DMS 273 (cell line): ENCODE results near the gene FSTL4.

Experiments
- DNase-seq: peaks from one replicate; lab custom pipeline; 2025; ENCODE audit not compliant: unreplicated experiment; lab: John Stamatoyannopoulos, UW

FSTL4 gene

DNA sequence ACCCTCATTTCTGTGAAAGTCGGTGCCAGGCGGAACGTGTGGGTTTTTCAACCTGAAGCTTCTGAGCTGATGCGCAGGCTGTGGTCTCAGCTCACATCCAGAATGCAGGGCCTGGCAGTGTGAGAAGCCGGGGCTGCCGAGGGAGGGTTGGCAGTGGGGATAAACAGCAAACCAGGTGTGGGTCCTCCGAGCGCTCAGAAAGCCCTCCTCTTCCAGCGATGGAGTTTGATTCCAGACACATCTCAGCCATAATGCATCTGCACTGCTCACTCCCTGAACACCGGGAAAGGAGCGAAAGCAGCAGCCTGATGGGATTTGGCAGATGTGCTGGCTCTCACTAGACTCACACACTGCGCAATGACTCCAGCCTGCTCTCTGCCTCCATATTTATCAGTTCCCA lies 280.4 kb downstream of the FSTL4 start:
- no peak for DNase-seq

DNA sequence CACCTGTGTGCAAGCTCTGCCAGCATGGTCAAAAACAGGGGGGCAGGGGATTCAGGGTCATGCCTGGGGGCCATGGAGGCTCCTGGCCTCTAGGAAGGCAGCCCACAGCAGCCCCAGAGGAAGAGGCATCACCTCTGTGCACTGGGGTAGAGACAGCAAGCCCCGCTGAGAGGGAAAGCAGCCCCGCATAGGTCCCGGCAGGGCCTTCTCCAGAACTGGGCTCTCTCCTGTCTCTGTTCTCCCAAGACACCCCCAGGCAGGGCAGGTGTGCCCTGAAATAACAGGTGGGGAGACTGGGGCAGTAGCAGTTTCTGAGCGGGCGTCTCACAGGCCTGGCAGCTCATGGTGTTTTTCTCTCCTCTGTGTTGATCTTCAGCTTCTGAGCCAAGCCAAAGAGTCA lies 281.4 kb downstream of the FSTL4 start:
- no peak for DNase-seq

DNA sequence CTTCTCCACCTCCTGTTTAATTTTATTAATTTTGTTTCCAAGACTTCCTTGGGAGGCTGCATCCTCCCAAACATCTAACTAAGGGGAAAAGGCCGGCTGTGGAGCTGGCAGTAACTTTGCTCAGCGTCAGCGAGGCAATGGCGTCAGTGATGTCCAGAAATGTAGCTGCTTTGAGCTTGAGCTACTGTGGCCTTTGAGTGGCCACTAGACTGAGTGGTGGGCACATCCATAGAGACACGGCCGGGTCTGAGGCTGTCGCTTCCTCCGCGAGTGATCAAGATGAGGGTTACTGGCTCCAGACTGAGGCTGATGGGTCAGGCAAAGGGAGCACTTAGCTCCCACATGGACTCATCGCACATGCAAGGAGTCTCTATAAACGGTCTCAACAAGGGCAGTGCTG lies 283.5 kb downstream of the FSTL4 start:
- DNase-seq = no peak

DNA sequence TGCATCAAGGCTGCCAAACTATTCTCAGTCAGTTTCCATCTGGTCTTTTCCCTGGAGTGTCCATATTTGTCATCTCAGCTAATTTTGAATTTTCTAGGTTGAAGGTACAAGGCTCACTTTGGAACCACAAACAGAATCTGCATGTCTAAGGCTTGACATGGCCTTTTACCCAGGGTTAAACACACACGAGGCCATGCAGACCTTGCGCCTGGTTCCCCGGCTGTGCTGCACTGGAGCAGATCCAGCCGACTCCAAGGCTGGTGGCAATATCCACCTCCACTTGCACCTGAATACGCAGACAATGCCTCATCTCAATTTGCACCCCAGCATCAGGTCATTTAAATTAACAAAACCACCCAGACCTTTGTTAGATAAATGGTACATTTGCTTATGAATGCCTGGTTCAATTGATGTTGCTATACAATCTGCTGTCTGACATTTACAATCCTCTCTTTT lies 284.4 kb downstream of the FSTL4 start:
- DNase-seq = no peak

DNA sequence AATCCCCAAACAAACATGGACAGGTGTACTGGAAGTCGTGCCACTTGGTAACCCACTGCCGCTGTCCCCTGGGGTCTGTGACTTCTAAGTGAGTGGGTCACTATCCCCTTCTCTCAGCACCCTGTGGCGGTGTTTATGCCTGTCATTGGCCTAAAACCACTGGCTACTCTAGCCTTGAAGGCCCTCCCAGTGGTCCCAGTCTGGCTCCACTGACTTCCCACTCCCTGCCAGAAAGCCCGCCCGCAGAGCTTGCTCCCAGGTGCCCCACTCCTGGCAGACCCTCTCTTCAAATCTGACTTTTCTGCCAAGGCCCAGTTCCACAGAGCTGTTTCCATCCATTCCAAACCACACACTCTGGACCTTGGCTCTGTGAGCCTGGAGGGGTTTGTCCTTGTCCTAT lies 286.0 kb downstream of the FSTL4 start:
- no peak for DNase-seq

DNA sequence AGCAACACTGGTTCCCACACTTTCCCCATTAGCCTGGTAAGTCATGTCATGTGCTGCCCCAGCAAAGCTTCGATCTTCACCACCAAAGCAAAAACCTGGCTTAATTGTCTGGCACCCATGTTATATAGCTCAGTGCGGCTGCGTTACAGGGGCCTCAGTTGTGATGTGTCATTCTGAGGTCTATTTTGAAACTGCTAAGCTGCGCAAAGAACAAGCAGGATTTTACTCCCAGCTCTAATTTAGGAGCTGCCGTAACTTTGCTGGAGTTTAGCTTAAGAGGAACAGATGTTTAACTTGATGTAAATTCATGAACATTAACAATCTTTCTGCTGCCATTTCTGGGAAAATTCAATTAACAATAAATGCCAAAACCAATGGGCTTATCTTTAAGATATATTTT lies 286.5 kb downstream of the FSTL4 start:
- no peak for DNase-seq

DNA sequence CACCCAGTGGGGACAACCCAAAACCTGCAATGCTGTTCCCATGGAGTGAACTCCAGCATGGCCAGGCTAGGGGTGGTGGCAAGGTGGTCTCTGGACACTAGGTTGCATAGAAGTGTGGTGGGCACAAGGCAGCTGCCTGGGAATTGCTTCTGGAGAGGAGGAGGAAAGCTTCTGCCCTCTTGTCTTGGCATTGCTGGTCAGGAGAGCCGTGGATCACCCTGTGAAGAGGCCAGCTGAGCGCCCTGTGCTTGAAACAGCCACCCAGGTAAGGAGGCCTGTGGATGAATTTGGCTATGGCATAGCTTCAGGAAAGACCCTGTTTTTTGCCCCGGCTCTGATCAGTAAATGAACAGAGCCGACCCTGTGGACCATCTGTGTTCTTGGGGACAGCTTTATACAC lies 287.4 kb downstream of the FSTL4 start:
- no peak for DNase-seq

DNA sequence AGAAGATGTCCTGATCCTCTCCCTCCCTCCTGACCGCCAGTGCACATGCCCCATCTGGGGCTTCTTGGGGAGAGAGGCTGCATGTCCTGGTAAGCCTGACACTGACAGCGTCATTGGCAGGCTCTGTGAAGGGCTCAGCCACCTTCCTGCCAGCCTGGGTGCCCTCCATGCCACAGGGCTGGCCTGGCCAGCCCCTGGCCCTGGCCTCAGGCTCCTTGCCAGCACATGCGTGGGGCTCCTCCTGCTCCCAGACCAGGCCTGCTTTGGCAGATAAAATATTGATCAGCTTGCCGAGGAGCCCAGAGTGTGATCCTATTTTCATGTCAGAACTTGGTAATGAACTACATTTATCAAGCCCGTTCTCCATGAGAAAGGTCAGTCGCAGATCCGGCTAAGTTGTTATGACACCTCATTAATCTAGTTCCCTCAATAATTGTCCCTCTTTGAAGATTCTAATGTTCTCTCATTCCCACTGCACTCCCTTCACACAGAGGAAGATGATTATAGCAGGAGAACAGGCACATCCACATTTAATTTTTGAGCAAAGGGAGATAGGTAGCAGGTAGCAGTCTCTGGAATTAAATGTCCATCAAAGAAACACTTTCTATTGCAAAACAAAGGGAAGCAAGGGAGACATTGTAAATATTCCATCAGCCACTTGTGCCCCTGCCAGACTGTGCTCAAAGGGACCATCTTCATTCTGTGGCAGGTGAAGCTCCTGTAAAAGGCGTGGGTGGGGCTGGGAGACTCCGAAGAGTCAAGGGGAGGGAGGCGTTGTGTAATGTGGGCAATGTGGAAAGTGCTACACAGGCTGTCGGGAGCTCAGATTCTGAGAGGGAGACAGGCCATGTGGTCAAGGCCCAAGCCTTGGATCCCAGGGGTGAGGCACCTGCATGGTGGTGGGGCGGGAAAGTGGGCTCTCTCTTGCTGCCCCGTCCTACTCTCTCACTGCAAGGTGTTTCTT lies 288.6 kb downstream of the FSTL4 start:
- DNase-seq = no peak

DNA sequence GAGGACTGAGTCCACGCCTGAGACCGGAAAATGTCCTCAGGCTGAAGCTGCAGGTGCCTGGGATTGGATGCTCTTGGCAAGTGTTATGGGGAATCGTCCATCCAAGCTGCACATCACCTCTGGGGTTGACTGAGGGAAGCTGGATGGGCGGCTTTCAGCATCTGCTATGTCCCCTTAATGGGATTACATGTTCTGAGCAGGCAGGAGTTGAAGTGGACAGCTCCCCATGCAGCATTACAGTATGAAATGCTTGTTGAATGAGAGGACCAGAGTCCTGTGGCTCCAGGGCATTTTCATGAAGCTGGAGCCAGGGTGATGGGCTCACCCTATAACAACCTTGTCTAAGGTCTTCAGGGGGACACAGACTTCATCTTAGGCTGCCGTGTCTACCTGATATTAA lies 289.6 kb downstream of the FSTL4 start:
- DNase-seq = no peak

DNA sequence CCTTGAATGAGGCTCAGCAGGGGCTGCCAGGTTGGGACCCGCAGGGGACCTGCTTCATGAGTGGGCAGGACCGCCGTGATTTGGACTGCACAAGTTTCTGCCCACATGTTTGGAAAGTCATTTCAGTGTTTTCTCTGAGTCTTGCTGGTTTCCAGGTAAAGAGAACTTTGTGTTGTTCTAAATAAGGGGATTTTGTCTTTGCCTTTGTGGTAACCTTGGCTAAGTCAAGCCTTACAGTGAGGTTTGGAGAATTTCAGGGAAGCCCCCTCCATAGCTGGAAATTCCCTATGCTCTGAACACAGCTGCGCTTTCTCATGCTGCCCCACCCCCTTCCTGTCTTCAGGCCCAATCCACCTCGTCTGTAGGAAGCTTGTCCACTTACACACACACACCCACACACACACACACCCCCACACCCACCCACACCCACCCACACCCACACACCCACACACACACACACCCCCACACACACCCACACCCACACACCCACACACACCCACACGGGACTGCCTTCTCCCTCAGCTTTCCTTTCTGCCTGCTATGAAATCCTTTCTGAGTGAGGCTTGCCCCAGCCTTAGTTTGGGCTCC lies 290.4 kb downstream of the FSTL4 start:
- no peak for DNase-seq

DNA sequence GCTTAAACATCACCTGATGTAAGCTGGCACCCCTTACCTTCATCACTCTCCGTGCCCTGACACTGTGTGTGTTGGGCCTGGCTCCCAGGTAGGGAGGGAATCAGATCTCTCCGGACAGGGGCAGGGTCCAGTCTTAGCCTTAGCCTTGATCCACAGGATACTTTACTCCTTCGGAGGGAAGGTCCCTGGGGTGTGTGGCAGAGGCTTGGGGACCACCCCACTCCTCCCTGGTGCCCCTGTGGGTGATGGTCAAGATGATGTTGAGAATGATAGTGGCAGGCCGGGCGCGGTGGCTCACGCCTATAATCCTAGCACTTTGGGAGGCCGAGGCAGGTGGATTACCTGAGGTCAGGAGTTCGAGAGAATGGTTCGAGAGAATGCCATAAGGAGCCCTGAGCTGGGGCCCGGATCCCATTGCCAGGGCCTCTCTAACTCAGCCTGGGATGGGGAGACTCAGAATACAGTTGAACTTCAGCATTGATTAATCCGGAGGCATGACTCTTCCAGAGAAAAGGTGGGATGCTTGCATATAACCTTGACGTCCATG lies 291.0 kb downstream of the FSTL4 start:
- DNase-seq = no peak

DNA sequence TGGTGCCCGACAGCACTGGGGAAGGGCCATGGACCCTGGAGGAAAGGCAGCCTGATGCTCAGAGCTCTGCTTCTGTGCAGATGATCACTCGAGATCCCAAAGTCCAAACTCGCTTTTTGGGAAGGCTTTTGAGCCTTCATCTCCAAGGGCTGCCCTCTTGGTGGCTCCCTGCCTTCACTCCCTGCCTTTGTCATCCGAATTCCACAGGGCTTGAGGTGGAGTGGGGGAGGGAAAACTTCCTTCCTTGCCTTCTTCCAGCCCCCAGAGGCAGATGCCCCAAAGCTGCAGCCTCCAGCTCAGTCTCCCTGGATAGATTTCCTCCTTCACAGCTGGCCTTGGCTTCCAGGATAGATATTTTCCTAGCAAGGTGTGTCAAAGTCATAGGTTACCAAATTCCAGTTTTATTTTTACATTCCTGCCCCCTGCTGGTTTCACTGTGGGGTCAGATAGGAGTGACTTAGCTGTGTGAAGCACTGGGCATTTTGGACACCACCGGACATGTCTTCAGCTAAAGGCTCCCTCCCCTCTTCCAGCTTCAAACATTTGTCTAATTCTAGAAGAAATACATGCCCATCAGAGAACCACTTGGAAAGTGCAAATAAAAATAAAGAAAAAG lies 292.3 kb downstream of the FSTL4 start:
- peak; percentile 14 for DNase-seq

DNA sequence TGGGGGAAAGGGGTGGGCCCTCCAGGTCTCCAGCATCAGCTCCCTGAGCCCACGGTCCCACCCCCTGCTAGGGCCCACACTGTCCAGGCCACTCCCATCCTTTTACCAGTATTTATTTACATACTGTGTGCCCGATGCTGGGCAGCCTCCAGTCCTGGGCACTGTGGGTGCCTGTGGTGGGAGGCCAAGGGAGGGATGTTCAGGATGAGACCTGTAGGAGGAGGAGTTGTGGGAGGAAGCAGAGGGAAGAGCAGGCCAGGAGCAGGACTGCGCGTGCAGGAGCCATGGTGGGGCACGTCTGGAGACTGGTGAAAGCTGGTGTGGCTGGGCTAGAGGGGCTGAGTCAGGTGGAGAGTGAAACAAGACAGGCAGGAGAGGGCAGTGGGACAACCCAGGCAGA lies 293.1 kb downstream of the FSTL4 start:
- no peak for DNase-seq

DNA sequence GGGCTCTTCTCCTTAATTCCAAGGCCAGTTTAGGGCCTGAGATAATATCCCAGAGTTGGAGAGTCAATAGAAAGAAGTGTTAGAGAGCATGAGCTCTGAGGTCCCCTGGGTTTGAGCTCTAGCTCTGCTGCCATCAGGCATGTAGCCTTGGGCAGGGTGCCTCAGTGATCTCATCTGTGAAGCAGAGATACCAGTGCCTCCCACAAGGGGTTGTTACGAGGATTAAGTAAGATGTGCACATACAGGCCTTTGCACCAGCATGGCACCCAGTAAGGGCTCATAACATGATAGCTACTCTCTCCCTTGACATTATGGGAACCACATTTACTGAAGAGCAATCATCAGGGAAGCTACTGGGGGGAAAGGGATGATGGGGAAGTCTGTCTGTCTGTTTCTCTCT lies 294.8 kb downstream of the FSTL4 start:
- peak; percentile 9 for DNase-seq

DNA sequence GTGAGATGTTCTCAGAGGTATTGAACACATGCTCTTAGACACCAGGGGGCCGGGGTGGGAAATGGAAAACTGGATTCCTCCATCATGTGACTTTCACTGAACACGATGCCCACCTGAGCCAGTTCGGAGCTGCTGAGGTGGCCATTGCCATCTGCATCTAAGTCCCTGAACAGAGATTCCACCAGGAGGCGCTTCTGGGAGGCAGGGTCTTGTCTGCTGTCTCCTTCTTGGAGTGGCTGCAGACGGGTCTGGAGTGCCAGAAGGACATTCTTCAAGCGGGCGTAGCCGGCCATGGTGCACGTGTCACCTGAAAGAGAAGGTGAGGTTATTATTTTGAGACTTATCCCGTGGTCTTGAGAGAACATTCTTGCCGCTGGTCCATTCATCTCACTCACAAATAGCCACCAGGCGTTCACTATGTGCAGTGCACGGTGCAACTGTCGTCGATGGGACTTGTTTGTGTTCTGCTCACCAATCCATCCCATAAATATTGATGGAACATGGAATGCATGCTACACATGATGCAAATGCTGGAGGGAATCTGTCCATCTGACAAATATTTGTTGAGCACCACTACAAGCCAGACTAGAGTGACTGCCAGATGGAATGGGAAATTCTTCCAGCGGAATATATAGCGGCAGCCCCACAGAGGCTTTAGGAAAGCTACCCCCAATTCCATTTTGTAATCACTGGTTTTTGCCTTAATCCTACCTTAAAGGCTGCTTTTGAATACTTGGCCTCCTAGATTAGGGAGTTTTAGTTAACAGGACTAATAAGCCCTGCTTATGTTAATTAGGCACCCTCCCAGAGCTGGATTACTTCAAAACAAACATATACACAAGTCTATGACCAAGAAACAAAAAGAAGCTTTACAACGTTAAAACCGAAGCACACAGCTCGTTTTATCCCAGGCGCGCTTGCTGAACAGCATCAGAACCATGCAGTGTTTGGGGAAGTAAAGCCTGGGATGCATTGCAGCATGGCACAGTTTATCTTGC lies 295.7 kb downstream of the FSTL4 start:
- peak; percentile 28 for DNase-seq

DNA sequence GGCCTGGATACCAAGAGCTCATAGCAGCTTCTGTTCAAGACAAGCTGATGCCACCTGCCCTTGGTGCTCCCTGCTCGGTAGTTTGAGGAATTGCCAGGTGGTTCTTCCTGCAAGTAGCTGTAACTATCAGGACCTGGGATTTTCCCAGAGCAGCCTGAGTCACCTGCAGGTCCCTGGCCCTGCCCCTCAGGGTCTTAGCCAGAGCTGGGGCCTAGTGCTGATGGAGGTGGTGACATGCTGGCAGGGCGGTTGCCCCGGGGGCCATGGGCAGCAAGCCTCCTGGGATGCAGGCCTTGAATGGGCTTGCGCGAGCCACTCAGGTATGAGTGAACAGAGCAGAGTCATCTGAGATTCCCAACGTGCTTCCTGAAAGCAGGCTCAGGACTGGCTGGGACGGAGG lies 298.3 kb downstream of the FSTL4 start:
- no peak for DNase-seq

DNA sequence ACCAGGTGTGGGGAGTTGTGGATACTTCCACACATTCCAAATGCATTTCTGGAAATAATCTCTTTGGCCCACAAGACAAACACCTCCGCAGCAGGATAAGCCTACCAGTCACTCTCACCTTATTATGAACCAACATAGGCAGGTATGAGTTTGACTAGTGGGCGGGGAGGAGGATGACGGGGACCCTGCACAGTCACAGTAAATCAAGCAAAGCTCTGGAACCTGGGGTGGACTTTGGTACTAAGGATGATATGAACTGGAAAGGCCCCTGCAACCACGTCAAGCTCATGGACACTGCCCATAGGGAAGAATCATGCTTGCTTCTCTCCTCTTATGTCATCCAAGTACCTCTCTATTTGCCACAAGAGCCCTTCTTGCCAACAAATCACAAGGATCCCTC lies 301.2 kb downstream of the FSTL4 start:
- DNase-seq = no peak

DNA sequence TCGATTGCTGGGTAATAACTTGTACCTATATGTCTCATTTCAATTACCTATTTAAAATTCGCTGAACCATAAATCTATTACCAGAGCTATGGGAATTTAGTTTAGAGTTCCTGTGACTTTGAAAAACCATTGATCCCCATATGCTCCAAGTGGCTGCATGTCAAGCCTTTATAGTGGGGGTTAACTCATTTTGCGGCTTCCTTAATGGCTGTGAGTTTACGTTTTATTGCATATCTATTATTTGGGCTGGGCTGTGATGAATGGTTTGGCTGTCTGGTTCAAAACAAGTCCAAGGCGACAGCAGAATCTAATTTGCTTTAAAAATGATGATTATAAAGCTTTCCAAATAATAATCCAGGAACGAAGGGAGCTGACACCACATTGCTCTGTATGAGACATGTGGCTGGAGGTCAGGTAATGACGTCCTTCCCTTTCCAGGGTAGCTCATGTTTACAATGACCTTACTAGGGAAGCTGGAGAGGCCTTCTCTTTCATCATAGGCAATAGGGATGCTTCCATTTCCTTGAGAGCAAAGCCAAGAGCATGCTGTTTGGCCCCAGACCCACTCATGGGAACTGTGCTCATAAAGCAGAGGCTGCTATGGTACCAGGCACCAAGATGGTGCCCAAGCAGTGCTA lies 302.2 kb downstream of the FSTL4 start:
- DNase-seq = no peak

DNA sequence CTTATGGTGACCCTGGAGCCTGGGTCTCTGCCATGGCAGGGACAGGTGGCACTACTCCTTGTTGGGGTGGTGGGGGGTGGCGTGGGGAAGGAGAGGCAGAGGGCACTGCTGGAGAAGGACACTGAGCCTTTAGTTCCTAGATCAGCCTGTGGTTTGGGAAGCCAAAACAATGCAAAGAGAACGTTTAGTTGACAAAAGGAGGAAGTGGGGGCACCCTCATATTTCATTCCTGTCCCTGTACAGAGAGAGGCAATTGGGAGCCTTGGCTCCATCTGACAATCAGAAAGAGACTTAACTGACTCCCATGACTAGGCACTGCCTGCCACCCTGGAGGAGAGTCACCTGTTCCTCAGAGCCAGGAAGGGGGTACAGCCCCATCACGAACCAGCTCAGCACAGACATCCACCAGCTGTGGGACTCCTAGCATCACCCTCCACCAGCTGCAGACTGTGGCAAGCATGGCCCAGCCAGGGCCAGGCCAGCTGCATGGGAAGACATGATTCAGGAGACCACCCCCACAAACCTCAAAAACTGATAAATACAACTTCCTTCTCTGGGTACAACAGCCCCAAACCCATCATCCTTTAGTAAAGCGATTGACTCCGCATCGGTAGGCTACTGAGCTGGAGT lies 303.1 kb downstream of the FSTL4 start:
- no peak for DNase-seq

DNA sequence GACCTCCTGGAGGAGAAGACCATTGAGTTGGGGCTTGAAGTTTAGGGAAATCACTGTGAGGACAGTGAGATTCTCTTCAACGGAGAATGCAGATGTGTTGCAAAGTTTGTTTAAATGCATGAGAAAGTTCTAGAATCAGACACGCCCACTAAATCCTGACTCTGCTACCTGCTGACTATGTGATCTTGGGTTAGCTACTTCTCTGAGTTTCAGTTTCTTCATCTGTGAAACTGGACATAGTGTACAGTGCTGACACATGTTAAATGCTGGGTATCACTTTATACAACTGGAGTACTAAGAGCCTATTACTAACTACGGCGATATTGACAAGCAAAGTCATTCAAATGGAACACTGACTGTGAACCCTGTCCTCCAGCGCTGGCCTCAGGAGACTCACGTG lies 305.1 kb downstream of the FSTL4 start:
- no peak for DNase-seq
